Hepatocyte (in vitro differentiated cells): ENCODE data around the gene TUBB2A.

Source experiments
- CTCF ChIP-seq: fragments of 200-600 bp; sonication (generic); IDR thresholded peaks from 2 replicates; pipeline ENCODE4 v1.5.1; 2016; ENCODE audit warnings: antibody characterized with exemption, mild to moderate bottlenecking; ENCODE audit not compliant: poor library complexity
- EZH2 ChIP-seq: fragments of 200-600 bp; sonication (generic); IDR thresholded peaks from 2 replicates; pipeline ENCODE4 v1.6.1; 2016; ENCODE audit warnings: antibody characterized with exemption, mild to moderate bottlenecking, borderline replicate concordance

- no peak for TF ChIP-seq EZH2
- no peak for TF ChIP-seq CTCF
These were observed 17.1 kb downstream of the TUBB2A start for GRCh38 chr6:3140201-3140600.
